GM13976 (cell line): ENCODE results near the gene PLPP4.

Experiments used
- DNase-seq: peaks from one replicate; pipeline ENCODE4 v3.0.0; 2012; ENCODE audit warnings: low spot score
- CTCF ChIP-seq: IDR thresholded peaks from 2 replicates; pipeline ENCODE4 v1.5.1; 2012; ENCODE audit warnings: borderline replicate concordance, mild to moderate bottlenecking; ENCODE audit not compliant: insufficient read depth; ENCODE audit errors: extremely low read depth, missing control alignments, control extremely low read depth
- in situ Hi-C: fragments of 300-500 bp; cut with MboI; formaldehyde crosslinking; loops from one replicate; pipeline ENCODE4 v1.12.0; 2022; ENCODE audit warnings: low sequenced_read_pairs, mixed read lengths, inconsistent platforms; ENCODE audit not compliant: unreplicated experiment

The PLPP4 gene

DNA sequence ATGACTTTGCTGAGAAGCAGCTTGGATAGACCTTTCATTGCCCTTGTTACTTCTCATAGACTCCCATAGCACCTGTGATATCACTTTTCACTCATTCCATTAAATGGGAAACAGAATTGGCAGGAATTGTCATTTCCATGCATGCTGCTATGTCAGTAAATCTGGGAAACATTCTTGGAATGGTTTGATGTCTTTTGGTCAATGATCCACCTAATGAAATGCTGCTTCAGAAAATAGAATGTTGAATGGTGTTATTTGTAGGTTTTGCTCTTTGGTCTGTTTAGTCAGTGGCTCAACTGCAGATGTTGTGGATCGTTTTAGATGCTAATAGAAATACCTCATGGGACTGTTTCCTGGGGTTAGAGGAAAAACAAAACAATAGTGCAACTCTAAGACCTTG, 127.8 kb downstream of the PLPP4 start:
- TF ChIP-seq CTCF = no peak
- DNase-seq = no peak
- in situ Hi-C loops = no loop called here

- DNase-seq = no peak
- in situ Hi-C loops = no loop called here
- TF ChIP-seq CTCF = no peak
Observed at GRCh38 chr10:120586471-120586872, 129.4 kb downstream of the PLPP4 start.

DNA sequence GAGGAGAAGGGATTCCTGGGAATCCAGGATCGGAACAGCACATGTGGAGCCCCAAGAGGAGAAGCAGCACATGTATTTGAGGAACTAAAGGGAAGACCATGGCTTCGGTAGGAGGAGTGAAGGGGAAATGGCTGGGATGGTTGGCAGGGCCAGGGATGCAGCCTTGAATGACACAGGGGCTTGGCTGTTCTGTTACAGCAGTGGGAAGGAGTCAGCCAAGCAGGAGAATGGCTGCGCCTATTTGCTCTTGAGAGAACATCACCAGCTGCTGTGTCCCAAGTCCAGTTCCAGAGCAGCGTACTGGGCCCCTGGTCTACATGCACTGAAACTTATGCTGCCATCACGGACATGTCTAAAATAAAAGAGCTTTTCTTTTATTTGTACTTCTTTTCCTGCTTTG, 130.0 kb downstream of the PLPP4 start:
- in situ Hi-C loops = no loop called here
- TF ChIP-seq CTCF = no peak
- no peak for DNase-seq

- no peak for TF ChIP-seq CTCF
- DNase-seq = no peak
- in situ Hi-C loops = no loop called here
Observed at GRCh38 chr10:120588311-120588710, 131.3 kb downstream of the PLPP4 start.

GRCh38 chr10:120593693-120594092, 136.7 kb downstream of the PLPP4 start:
- in situ Hi-C loops = no loop called here
- no peak for DNase-seq
- no peak for TF ChIP-seq CTCF

DNA sequence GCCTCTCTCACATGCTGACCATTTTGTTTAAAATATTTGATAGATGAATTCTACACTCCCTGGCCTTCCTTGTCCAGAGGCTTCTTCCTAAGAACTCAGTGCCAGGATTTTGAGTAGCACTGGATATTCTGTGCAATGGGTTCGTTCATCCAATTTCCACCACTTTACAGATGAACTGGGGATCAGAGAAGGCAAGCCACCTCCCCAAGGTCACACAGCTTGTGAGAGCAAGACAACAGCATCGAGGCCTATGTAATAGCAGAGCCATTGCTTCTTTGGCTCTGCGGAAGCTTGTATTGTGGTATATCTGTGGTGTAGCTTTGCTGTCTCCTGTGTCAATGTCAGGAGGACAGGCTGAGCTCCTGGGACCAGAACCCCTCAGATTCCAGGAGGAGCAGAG, 140.9 kb downstream of the PLPP4 start:
- no peak for TF ChIP-seq CTCF
- DNase-seq = no peak
- in situ Hi-C loops = no loop called here

DNA sequence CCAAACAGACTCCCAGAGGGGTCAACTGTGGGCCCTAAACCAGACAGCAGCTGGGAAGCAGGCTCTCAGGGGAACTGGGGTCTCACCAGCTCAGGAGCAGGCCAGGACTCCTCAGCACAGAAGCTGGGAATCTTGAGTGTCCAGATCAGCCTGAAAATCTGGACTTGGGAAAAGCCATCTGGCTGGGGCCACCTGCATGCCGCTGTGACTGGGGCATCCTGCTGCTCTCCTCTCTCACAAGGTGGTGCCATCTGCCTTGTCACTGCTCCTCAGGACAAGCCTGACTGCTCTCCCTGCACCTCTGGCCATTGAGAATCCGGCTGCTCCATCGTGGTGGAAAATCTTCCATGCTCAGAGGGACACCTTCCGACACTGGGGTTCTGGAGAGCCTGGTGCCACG, 141.4 kb downstream of the PLPP4 start:
- no peak for TF ChIP-seq CTCF
- DNase-seq = no peak
- in situ Hi-C loops = no loop called here
